ENCODE measurements around the gene SND1. TPM values are rescaled to one million over a fixed set of nuclear protein-coding genes. Genes with fewer than 3 reads are reported as not detected.

The SND1 gene
- total and polyA plus RNA-seq, 10 of the 15 experiments (the other 5 are each of a cell fraction or from before 2014, with no cell fraction given), result 52.4 to 270 (median 146) TPM

- intact Hi-C loops (cut with micrococcal nuclease; ENCODE audit: unreplicated experiment) (no loop called here), in situ Hi-C loops (cut with MboI) (no loop called here)
- H3K36me3 ChIP-seq (ENCODE audit: control insufficient read depth in 2 of 2, insufficient read depth in 2 of 2, low read length in 1 of 2), result peaks cover 4 to 13% of the 10 kb centered on the region in 2 experiments; a peak in 3 of 4 replicates
- no peak for FAIRE-seq
- no peak overlapping the region for H2AFZ ChIP-seq (ENCODE audit: control insufficient read depth, low read depth, low read length)
- peaks cover 4% of the 10 kb centered on the region; the same call in 1 of the 2 replicates for H4K20me1 ChIP-seq (ENCODE audit: control insufficient read depth, insufficient read depth)
- no peak for DNase-seq (ENCODE audit: low read depth, low spot score)
- TF ChIP-seq RELB (IDR thresholded peaks at IDR 0.05; ENCODE audit: low read depth), result no peak
- peak; percentile 59; the same call in 1 of the 2 replicates for TF ChIP-seq IRF4 (IDR thresholded peaks at IDR 0.05; ENCODE audit: low read depth, low read length)
- peak in 1 of 2 experiments; percentile 39; a peak in 1 of 4 replicates for TF ChIP-seq ETV6 (conservative IDR thresholded peaks at IDR 0.05 in 1 of 2, IDR thresholded peaks at IDR 0.05 in 1 of 2; ENCODE audit: borderline replicate concordance in 1 of 2, low read depth in 1 of 2)
- peak; percentile 85 for TF ChIP-seq SPI1 (IDR thresholded peaks at IDR 0.05; ENCODE audit: borderline replicate concordance, insufficient read depth, low read depth, low read length)
- H3K4me2 ChIP-seq (ENCODE audit: control insufficient read depth, insufficient read depth), result no peak overlapping the region
- RAD21 ChIA-PET (ENCODE audit: unreplicated experiment), result no interaction called here
- ATAC-seq, result peak; percentile 50
- CTCF ChIA-PET, result no interaction called here
- POLR2A ChIA-PET, result interaction anchor here (0.8 kb wide), 1 partner anchor 39 kb away, joined by 3 read pairs; no protein-coding TSS in a partner anchor
- H3K4me3 ChIP-seq, result no peak overlapping the region
- WGBS (ENCODE audit: insufficient coverage, insufficient replicate concordance, low lambda C conversion rate, missing lambda C conversion rate), result 2% methylated on average over 3 of the region's 3 CpGs
- H3K27ac ChIP-seq (ENCODE audit: control insufficient read depth, insufficient read depth), result no peak overlapping the region
- H3K9ac ChIP-seq (ENCODE audit: control insufficient read depth, insufficient read depth, low read length), result no peak overlapping the region
- H3K79me2 ChIP-seq (ENCODE audit: control insufficient read depth, insufficient read depth, low read length), result no peaks in the 10 kb centered on the region
- SMC1A ChIA-PET (ENCODE audit: uncharacterized antibody, unreplicated experiment), result interaction anchor here (0.6 kb wide), 2 partner anchors 57 to 200 kb away, joined by 3 to 4 read pairs; no protein-coding TSS in a partner anchor
- H3K27me3 ChIP-seq (replicated peaks in 1 of 2; ENCODE audit: control insufficient read depth in 2 of 2, insufficient read depth in 2 of 2, low read length in 1 of 2), result no peaks in the 10 kb centered on the region
- H3K9me3 ChIP-seq (replicated peaks; ENCODE audit: control insufficient read depth, insufficient read depth, low read length), result no peaks in the 10 kb centered on the region
- BruUV-seq (replicated peaks), result no TSS peak
- H3K4me1 ChIP-seq (ENCODE audit: control insufficient read depth, insufficient read depth, low read length), result peaks cover 47% of the 10 kb centered on the region
These were observed 351.2 kb downstream of the SND1 start for GRCh38 chr7:128003167-128003566.

DNA sequence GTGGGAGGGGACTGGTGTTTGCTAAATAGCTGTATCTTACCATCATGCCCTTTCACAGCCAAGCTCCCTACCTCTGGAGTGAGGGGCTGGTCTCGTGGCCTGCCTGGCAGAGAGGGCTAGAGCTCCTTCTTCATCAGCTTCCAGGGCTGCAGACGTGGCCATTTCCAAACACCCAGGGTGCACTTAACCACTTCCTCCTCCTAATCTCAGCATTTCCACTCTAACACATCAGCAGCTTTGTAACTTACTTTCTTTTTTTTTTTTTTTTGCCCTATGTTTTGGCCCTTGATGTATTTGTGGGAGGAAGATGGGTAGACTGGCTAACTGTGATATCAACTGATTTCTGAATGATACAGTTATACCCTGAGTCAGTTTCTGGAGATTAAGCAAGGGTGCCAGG lies 351.8 kb downstream of the SND1 start:
- Histone ChIP-seq H3K4me1 (ENCODE audit: control insufficient read depth, insufficient read depth, low read length) (peaks cover 47% of the 10 kb centered on the region), H2AFZ (ENCODE audit: control insufficient read depth, low read depth, low read length) (no peak overlapping the region), H3K9me3 (replicated peaks; ENCODE audit: control insufficient read depth, insufficient read depth, low read length) (no peaks in the 10 kb centered on the region), H3K36me3 (ENCODE audit: control insufficient read depth in 2 of 2, insufficient read depth in 2 of 2, low read length in 1 of 2) (peaks cover 4 to 11% of the 10 kb centered on the region in 2 experiments; a peak in 3 of 4 replicates), H3K9ac (ENCODE audit: control insufficient read depth, insufficient read depth, low read length) (no peak overlapping the region), H3K79me2 (ENCODE audit: control insufficient read depth, insufficient read depth, low read length) (no peaks in the 10 kb centered on the region), H4K20me1 (ENCODE audit: control insufficient read depth, insufficient read depth) (peaks cover 4% of the 10 kb centered on the region; the same call in 1 of the 2 replicates), H3K4me3 (no peak overlapping the region), H3K27ac (ENCODE audit: control insufficient read depth, insufficient read depth) (no peak overlapping the region), H3K27me3 (replicated peaks in 1 of 2; ENCODE audit: control insufficient read depth in 2 of 2, insufficient read depth in 2 of 2, low read length in 1 of 2) (no peaks in the 10 kb centered on the region), H3K4me2 (ENCODE audit: control insufficient read depth, insufficient read depth) (no peak overlapping the region)
- in situ Hi-C loops (cut with MboI) (no loop called here), intact Hi-C loops (cut with micrococcal nuclease; ENCODE audit: unreplicated experiment) (no loop called here)
- ATAC-seq (no peak), FAIRE-seq (no peak), DNase-seq (ENCODE audit: low read depth, low spot score) (no peak)
- WGBS (ENCODE audit: insufficient coverage, insufficient replicate concordance, low lambda C conversion rate, missing lambda C conversion rate), result 6% methylated on average over 2 of the region's 2 CpGs
- no TSS peak for BruUV-seq (replicated peaks)
- ChIA-PET POLR2A (interaction anchor here (0.8 kb wide), 1 partner anchor 39 kb away, joined by 3 read pairs; no protein-coding TSS in a partner anchor), RAD21 (ENCODE audit: unreplicated experiment) (no interaction called here), SMC1A (ENCODE audit: uncharacterized antibody, unreplicated experiment) (interaction anchor here (0.6 kb wide), 2 partner anchors 57 to 200 kb away, joined by 3 to 4 read pairs; no protein-coding TSS in a partner anchor), CTCF (interaction anchor here (0.6 kb wide), 1 partner anchor 530 kb away, joined by 3 read pairs; no protein-coding TSS in a partner anchor)
- TF ChIP-seq POU2F2 (IDR thresholded peaks at IDR 0.05; ENCODE audit: borderline replicate concordance, low read depth, low read length) (no peak), TCF3 (IDR thresholded peaks at IDR 0.05; ENCODE audit: borderline replicate concordance, insufficient read depth, low read depth, low read length) (no peak), EED (IDR thresholded peaks at IDR 0.05; ENCODE audit: low read depth) (no peak), POLR2A (IDR thresholded peaks at IDR 0.05; ENCODE audit: low read depth, low read length) (no peak), TCF7 (IDR thresholded peaks at IDR 0.05; ENCODE audit: borderline replicate concordance) (no peak), HDAC6 (IDR thresholded peaks at IDR 0.05; ENCODE audit: unreplicated experiment) (no peak), E2F8 (IDR thresholded peaks at IDR 0.05; ENCODE audit: low read depth, partially characterized antibody) (no peak), EP300 (IDR thresholded peaks at IDR 0.05; ENCODE audit: borderline replicate concordance in 1 of 2, control insufficient read depth in 1 of 2, low read depth in 2 of 2, low read length in 2 of 2) (no peak)

Measured in GM12878 (cell line).